ENCODE results near the gene HOXB4.

The HOXB4 gene

DNA sequence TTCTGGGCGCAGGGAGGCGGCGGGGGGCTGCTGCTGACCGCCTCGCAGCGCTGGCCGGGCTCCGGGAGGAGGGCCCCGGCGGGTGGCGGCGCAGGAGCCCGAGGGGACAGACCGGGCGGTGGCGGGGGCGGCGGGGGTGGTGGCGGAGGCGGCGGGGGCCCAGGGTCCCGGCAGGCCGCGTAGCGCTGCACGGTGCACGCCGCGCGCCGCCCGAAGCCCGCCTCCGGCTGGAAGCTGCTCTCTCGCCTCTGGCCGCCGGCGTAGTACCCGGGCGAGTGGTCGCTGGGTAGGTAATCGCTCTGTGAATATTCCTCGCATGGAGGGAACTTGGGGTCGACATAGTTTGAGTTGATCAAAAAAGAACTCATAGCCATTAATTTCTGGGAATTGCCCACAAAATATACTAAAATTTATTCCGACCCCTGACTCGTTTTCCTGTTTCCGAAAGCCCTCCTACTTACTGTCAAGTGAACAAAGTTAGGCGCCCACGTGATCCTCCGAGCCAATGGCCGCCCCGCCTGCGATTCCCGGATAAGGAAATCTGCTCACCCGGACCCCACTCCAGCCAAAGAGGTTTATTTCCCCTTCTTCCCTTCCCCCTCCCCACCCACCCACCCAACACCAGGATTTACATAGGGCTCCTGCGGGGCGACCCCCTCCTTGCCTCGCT lies at the start of gene HOXB4:
Gene HOXB4 (minus strand): TSS at position 405 of the 670 bp plus-strand sequence. CDS start 31 bp downstream, at position 374.
- no peak for DNase-seq (ENCODE audit: low read depth)

DNA sequence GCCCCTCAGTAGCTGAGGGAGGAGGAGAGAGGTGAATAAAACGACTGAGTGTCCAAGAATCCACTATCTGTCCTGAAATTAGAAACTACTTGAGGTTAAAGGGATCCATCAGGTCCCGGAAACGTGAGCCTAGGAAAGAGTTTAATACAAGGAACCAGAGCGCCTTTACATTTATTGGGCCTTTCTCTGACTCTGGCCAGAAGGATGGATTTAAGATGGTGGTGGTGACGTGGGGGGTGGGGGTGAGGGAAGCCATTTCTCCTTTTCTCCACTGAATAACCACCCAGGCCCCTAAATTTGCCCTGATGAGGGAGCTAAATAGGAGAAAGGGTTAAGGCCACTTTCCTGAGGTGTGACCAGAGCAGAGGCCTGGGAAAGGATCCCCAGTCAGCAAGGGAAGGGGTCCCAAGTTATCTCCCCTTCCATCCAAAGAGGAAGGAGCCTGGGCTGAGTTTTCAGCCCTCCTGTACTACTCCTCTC lies 49.0 kb upstream of the HOXB4 start:
- no peak for DNase-seq (ENCODE audit: low read depth)

DNA sequence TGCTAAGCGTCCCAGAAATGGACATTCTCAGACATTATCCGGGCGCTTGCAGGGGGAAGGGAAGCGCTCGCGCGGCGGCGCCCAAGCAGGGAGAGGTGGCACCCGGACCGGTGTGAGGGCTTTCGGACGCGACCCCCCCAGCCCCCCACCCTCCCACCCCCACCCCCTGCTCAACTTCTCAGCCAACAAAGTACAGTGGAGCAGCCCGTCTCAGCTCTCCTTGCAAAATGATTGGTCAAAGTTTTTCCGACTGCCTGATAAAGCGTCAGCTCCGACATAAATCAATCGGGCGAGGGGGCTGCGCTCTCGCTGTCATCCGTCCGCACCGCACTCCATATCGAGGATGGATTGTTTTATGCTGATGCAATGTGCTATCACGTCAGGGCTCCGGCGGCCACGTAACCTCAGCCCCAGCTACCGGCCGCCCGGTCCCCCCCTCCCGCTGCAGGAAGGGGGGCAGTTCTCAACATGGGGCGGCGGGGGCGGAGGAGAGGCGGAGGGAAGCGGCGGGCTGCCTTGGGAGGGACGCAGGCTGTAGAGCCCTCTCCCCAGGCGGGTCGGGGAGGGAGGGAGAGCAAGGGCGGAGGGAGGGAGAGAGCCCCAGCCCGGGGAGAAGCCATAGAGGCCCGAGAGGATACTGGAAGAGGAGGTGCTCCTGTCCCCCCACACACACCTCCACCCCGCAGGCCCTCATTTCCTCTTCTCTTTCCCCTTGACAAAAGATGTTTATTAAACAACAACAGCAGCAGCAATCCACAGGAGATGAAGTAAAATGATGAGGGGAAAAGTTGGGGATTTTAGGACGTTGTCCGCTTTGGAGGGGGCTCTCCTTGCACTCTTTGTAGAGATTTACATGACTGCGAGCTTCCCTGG lies 48.3 kb upstream of the HOXB4 start, which contains the start of gene HOXB9:
Gene HOXB9 (minus strand): TSS at position 114 of the 873 bp plus-strand sequence. CDS start 89 bp downstream, at position 25.
- DNase-seq (ENCODE audit: low read depth): peak; percentile 44

DNA sequence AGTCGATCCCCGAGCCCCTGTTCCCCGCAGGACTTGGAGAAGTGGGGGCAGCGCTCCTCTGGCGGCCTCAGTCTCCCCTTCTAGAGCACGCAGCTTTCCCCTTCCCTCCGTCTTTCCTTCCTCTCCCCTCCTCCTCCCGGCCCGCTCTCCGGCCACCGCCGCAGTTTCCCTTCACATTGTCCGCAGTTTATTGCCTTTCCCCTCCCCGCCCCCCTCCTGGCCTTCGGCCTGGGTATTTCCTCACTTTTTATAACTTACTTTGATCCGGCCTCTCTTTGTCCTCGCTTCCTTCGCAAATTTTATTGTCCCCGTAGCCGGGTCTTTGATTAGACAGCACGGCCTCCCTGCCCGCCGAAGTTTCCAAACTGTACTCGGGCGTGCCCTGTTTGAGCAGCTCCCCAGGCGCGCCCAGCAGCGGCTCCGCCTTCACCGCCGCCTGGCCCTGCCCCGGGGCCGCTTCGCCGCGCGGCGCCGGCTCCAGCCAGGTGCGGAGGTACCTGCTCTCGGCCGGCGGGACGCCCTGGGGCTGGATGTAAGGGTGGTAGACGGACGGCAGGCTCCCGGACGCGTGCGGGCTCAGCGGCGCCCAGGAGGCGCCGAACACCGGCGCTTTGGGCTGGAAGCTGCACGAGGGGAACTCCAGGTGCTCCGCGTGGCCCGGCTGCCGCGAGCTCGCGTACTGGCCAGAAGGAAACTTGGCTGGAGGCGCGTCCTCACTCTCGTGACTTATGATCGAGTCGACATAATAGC lies 47.5 kb upstream of the HOXB4 start:
- DNase-seq (ENCODE audit: low read depth): no peak

DNA sequence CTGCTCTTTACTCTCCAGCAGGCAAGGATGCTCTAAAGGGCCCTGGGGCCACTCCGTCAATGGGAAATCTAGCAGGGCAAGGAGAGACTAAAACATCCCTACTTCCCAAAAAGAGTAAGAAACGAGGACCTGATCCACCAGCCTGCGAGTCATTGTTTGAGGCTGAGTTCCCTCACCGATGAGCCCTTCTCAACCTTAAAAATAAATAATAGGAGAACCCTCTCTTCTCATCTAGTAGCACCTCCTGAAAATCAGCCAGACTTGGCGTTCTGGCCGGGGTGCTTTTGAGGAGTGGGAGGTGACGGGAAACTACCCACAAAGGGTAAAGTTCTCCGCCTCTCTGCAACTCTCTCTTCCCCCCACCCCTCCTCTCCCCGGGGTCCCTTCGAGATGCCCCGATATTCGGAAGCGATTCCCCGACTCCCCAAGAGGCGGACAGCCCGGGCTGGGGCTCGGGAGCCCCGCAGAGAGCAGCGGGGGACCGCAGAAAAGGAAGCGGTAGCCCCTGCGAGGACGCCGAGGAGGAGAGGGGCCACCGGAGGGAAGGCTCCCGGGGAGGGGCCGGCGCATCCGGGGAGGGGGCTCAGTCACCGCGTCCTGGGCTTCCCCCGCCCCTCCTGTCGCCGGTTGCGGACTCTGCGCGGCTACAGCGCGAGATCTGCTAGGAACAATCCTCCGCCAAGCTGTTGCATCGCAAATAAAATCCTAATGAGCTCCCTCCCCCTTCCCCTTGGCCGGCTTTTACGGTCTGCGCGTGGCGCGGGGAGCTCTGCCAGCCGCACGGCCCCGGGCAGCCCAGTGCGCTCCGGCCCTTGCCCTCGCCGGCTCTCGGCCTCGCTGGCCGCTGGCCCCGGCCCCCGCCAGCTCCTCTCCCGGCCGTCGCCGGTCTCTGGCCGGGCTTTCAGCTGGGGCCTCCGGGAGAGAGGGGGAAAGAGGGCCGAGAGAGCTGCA lies 46.7 kb upstream of the HOXB4 start:
- no peak for DNase-seq (ENCODE audit: low read depth)

DNA sequence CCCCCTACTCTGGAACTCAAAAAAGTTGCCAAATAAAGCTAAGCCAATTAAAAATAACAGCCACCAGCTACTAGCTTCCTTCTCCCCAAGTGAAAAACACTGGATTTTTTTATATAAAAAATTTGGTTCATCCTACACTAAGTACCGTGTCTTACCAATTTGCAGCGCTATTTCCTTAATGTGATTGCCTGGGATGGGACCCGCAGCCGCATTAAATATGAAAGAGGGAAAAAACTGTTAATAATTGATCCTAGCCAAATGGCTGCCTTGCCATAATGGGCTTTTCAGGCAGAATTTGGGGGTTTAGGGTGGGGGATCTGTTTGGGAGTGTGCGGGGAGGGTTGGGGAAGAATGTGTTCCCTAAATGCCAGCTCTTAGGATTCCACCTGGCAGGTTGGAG lies 46.0 kb upstream of the HOXB4 start:
- no peak for DNase-seq (ENCODE audit: low read depth)

DNA sequence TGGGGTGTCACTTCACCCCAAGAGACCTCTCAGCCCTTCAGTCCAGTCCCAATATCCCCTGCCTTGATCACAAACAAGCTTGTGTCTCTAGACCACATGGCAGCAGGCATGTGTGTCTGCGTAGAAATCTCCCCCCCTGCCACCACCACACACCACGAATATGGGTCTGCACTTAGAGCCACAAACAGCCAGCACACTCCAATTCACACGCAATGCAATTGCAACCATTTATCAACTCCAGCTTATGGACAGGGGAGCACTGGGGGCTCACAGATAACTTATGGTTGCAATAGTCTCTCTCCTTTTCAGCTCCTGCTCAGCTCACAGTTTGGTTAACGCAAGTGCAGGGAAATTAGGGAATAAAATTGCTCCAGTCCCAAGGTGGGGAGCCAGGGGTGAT lies 45.4 kb upstream of the HOXB4 start:
- DNase-seq (ENCODE audit: low read depth): no peak

DNA sequence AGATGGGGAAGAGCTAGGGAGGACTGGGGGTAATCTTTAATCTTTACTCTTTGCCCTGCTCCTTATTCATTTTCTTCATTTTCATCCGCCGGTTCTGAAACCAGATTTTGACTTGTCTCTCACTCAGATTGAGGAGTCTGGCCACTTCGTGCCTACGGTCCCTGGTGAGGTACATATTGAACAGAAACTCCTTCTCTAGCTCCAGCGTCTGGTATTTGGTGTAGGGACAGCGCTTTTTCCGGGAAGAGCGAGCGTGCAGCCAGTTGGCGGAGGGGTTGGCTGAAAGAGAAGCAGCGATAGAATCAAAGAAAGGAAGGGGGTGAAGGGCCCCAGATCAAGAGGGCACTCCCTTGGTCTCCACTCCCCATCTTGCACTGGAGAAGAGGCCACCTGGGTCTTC lies 44.7 kb upstream of the HOXB4 start:
- no peak for DNase-seq (ENCODE audit: low read depth)

DNA sequence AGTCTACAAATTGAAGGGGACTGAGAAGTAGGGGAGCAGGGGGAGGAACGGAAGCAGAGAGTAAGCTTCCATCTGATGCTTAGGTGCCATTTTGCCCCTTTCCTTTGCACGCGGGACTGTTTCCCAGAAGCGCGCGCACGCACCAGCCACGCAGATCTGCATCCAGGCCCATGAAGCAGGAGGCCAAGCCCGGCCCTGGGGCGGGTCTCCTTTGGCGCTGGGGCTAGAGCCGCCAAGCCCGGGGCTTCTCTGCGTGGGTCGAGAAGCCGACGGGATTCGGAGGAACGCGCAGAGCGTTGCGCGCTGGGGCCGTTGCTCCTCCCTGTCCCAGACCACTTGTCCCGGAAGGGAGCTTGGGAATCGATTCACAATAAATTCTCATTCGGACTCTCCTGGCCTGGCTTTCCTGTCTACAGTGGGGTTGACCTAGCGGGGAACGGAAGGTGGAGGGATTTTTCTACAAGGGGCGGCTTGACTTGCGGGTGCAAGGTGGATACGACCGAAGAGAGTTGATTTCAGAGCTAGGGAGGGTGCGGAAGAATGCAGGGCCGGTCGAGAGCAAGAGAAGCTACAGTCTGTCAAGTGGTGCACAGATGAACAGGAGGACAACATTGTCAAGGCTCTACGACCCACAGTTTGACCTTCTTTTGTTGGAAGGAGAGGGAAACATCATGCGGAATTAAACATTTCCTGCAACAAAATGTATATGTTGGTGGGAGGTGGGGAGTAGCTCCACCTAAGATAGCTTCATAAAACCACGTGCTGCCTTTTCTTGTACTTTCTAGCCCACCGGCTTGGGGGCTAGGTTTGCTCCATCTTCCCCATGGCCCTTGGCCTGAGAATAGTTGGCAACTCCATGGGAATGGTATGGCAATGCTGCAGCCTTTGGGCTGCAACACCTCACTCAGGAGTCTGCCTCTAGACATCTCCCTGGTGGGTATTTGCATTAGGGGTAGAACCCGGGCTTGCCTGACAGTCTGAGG lies 43.6 kb upstream of the HOXB4 start:
- no peak for DNase-seq (ENCODE audit: low read depth)

DNA sequence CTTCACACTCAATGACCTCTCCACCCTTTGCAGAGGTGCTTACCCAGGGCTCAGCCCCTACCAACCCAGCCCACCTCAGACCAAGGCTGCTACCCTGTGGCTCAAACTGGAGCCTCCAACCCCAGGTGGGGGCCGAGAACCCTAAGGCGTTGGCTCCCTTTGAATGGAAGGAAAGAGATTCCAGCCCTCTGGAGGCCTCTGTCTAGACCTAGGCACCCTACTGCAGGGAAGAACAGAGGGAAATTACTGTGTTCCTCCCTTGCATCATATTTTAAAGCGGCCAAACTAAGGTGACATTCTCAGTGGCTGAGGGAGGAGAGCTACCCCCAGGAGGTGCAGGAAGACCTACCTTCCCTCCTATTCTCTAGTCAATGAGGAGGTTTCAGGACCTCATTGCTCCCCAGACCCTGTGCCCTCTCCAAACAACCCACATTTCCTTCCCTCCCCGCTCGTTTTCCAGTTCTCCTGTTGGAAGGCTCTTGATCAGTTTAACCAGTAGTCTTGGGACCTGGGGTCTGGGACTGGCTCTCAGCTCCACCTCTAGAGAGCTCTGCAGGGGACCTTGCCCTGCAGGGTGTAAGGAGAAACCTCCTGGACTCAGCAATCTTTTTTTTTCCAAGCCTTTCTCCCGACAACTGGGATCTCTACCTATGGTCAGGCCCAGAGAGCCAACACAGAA lies 42.5 kb upstream of the HOXB4 start:
- DNase-seq (ENCODE audit: low read depth): no peak

DNA sequence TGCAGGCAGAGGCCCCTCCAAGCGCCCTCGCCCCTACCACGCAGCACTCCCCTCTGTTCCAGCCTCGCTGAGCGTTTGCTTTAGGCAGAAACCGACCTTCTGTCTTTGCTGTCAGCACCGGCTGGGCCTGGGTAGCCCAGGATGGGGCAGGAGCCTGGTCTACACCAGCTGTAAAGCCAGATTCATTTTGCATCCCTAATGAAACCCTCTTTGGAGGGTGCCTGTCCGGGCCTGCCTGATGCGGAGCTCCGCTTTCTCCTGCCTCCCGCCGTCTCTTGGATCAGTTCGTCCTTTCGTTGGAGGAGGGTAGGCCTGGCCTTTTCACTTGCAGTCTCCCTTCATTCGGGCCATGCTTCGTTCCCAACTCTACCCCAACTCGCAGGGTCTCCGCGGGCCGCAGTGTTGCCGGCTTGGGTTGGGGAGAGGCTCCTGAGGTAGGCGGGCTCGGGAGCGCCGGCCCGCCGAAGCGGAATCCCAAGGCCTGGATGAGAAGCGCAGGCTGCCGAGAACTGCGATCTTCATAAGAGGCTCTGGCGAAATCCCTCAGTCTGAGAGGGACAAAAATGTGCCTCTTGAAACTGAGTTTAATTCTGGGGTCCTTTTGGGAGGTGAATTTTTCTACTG lies 41.8 kb upstream of the HOXB4 start:
- no peak for DNase-seq (ENCODE audit: low read depth)

DNA sequence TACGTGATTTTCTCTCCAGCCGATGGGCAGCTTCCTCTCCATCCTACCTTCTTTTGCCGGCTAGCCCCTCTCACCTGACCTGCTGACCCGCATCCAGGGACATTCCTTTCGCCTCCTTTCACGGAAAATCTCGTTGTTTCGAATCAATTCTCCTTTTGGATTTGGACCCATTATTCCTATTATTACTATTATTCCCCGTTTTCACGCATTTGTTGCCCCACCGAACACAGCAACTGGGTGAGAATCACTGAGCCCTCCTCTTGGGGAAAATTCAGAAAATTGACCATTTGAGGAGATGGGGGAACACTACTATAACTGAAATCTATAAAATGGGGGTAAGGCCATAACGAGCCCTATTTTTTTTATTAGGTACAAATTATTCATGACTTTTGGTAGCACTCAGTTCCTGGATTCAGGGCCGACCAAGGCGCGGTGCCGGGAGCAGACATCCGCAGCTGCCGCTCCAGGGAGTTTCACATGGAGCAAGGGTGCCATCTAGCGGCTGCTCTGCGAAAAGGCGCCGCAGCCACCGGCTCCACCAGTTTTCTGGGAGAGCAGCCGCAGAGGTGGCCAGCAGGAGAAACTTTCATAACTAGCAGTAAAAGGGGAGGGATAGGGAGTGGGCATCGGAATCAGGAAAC lies 40.2 kb upstream of the HOXB4 start:
- peak; percentile 88 for DNase-seq (ENCODE audit: low read depth)

DNA sequence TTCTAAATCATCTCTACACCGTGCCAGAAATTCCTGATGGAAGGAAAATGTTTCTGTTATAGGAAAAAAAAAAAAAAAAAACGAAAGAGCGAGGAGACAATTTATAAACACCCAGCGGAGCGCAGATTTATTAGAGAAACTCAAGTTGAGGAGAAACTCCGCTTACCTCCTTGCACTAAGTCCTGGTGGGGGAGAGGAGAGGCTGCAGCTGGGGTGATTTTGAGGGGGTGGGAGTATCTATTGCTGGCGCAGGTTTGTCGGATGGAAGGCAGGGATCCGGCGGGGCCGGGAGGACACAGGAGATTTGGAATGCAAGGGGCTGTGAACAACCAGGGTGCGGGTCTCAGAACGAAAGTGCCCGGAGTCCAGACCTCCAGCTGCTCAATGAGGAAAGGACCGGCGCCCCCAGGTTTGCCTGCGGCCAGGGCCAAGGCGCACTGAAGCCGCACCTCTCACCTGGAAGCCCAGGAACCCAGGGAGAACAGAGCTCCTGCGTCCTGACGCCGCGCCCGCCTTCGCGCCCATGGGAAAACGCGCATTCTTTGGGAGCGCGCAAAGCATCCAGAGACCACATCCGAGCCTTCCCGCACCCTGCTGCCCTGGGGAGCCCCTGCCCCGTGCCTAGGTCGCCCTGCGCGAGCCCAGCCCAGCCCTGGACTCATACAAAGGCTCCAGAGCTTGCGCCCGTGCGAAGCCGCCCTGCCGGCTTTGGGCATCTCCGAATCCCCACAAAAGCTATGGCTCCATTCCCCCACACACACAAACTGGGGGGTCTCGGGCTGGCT lies 39.5 kb upstream of the HOXB4 start:
- no peak for DNase-seq (ENCODE audit: low read depth)

DNA sequence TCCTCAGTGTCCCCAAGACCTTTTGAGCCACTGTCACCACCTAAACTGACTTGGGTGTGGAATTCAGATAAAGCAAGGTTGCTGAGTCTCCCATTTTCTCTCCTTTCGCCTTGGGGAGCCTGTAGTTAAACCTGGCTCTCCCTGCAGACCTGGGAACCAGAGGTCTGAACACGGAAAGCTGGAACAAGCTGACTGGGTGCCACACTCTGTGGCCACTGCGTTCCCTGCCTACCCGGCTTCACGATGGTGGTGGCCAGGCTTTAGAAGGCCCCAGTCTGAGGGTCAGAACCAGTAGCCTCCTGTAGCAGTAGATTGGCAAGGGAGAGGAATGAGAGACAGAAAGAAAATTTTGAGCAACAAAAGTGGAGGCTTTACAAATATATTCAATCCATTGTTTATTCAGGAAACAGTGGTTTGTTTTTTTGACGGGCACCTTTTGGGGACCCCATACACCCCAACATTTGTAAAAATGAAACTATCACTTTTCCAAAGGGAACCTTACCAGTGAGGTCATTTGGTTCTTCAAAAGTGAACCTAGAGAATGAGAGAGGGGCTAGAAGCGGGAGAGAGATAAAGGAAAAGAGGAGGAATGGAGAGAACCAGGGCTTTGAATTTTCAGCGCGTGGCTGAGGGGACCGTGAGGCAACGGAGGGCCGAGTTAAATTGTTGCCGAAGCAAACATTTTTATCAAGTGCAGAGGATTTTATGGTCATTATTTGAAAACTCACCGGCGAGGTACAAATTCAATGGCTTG lies 38.7 kb upstream of the HOXB4 start:
- no peak for DNase-seq (ENCODE audit: low read depth)

DNA sequence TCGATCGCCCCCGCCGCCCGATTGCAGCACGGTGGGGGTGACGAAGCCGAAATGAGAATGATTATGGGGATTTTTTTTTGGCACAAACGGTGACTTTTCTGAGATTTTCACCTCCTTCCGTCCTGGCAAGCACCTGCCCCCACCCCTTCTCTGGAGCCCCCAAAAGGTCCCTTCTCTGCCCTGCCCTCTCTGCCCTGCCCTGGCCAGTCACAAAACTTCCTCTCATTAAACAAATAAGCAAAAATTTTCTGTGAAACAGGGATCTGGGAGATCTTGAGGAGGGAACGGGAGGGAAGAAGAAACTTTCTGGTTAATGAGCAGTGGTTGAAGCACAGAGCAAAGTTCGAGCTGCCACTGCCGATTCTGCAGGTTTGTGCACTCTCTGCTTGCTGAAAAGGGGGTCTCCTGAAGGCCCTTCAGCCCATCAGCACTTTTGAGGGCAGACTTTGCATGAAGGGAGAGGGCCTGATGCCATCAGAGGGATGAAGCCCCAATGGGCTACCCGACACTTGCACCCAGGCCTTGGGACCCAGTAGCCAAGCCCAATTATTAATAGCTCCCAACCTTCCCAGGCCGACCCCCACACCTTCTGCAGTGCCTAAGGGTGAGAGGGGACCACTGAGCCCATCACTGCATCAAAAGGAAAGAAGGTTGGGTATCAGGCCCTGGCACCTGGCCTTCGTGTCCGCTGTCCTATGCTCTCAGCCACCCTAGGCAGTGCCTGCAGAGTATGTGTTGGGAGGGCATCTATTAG lies 38.0 kb upstream of the HOXB4 start:
- no peak for DNase-seq (ENCODE audit: low read depth)
